MM.1S (cell line): ENCODE data around the gene PSG2.
"Not testable (repeated sequence)": the region's sequence is repeated elsewhere in the genome, so short reads cannot be mapped to it uniquely, and the experiment has no call there.

Experiments used
- DNase-seq: peaks from one replicate; pipeline ENCODE4 v3.0.0-alpha.2; 2015
- H2AFZ ChIP-seq: fragments of 300-600 bp; sonication (generic); 2 replicates; pipeline ENCODE4 v1.6.0; 2016; ENCODE audit warnings: antibody characterized with exemption, low read length
- H3F3A ChIP-seq: fragments of 300-600 bp; sonication (generic); 2 replicates; pipeline ENCODE4 v1.6.1; 2016; ENCODE audit warnings: mild to moderate bottlenecking, antibody characterized with exemption, low read length, moderate library complexity, mixed read lengths; ENCODE audit not compliant: insufficient read depth
- H3K27ac ChIP-seq: fragments of 300-600 bp; sonication (generic); 2 replicates; pipeline ENCODE4 v1.5.1; 2016; ENCODE audit warnings: mild to moderate bottlenecking, low read length
- H3K27me3 ChIP-seq: fragments of 300-600 bp; sonication (generic); replicated peaks from 2 replicates; pipeline ENCODE4 v1.6.0; 2016; ENCODE audit warnings: low read length; ENCODE audit not compliant: insufficient read depth
- H3K36me3 ChIP-seq: fragments of 300-600 bp; sonication (generic); replicated peaks from 2 replicates; pipeline ENCODE4 v1.6.1; 2016; ENCODE audit warnings: mild to moderate bottlenecking, low read length, mixed read lengths; ENCODE audit not compliant: insufficient read depth
- H3K4me1 ChIP-seq: fragments of 300-600 bp; sonication (generic); 2 replicates; pipeline ENCODE4 v1.6.1; 2016; ENCODE audit warnings: low read length, mixed read lengths
- H3K4me2 ChIP-seq: fragments of 300-600 bp; sonication (generic); 2 replicates; pipeline ENCODE4 v1.6.0; 2016; ENCODE audit warnings: low read depth, low read length
- H3K4me3 ChIP-seq: fragments of 300-600 bp; sonication (generic); 2 replicates; pipeline ENCODE4 v1.5.1; 2016; ENCODE audit warnings: low read length, mixed read lengths
- H3K79me2 ChIP-seq: fragments of 300-600 bp; sonication (generic); 2 replicates; pipeline ENCODE4 v1.6.1; 2016; ENCODE audit warnings: mixed run types, low read length, mixed read lengths
- H3K9ac ChIP-seq: fragments of 300-600 bp; sonication (generic); 2 replicates; pipeline ENCODE4 v1.6.1; 2016; ENCODE audit warnings: low read length, mixed read lengths
- H3K9me2 ChIP-seq: fragments of 300-600 bp; sonication (generic); replicated peaks from 2 replicates; pipeline ENCODE4 v1.6.1; 2016; ENCODE audit warnings: mild to moderate bottlenecking, low read length, mixed read lengths; ENCODE audit not compliant: insufficient read depth
- H3K9me3 ChIP-seq: fragments of 300-600 bp; sonication (generic); replicated peaks from 2 replicates; pipeline ENCODE4 v1.6.1; 2016; ENCODE audit warnings: mild to moderate bottlenecking, low read length, mixed read lengths; ENCODE audit not compliant: insufficient read depth
- H4K20me1 ChIP-seq: fragments of 300-600 bp; sonication (generic); 2 replicates; pipeline ENCODE4 v1.6.1; 2016; ENCODE audit warnings: mild to moderate bottlenecking, low read length, moderate library complexity, mixed read lengths; ENCODE audit not compliant: insufficient read depth
- CTCF ChIP-seq: fragments of 300-600 bp; sonication (generic); IDR thresholded peaks from 2 replicates; pipeline ENCODE4 v1.5.1; 2016; ENCODE audit warnings: antibody characterized with exemption, low read length, mixed read lengths
- EZH2 ChIP-seq: fragments of 300-600 bp; sonication (generic); optimal IDR thresholded peaks from 2 replicates; pipeline ENCODE3; 2017; ENCODE audit warnings: low read depth, mild to moderate bottlenecking, antibody characterized with exemption, low read length, mixed read lengths
- EZH2phosphoT487 ChIP-seq: fragments of 300-600 bp; sonication (generic); IDR thresholded peaks from 2 replicates; pipeline ENCODE4 v1.6.1; 2018; ENCODE audit warnings: antibody characterized with exemption, low read length

Gene PSG2

GRCh38 chr19:43078311-43078710 lies 4.2 kb downstream of the PSG2 start:
- no peaks in the 10 kb centered on the region for H3K9me2 ChIP-seq
- no peaks in the 10 kb centered on the region for H3F3A ChIP-seq
- H3K9ac ChIP-seq: no peak overlapping the region
- no peaks in the 10 kb centered on the region for H3K27me3 ChIP-seq
- H4K20me1 ChIP-seq: no peaks in the 10 kb centered on the region
- no peaks in the 10 kb centered on the region for H3K79me2 ChIP-seq
- no peak overlapping the region for H3K4me2 ChIP-seq
- TF ChIP-seq EZH2: no peak
- no peak for TF ChIP-seq EZH2phosphoT487
- TF ChIP-seq CTCF: no peak
- H3K27ac ChIP-seq: no peak overlapping the region
- no peaks in the 10 kb centered on the region for H3K36me3 ChIP-seq
- no peak for DNase-seq
- H3K9me3 ChIP-seq: no peaks in the 10 kb centered on the region
- no peak overlapping the region for H3K4me3 ChIP-seq
- H2AFZ ChIP-seq: no peak overlapping the region
- H3K4me1 ChIP-seq: no peaks in the 10 kb centered on the region

- not testable (repeated sequence) for H3K9me2 ChIP-seq, H3K36me3 ChIP-seq, DNase-seq, H3K9me3 ChIP-seq, H3F3A ChIP-seq, H3K4me3 ChIP-seq, H4K20me1 ChIP-seq, H3K9ac ChIP-seq, H3K4me2 ChIP-seq, H3K79me2 ChIP-seq, H3K27ac ChIP-seq, H3K4me1 ChIP-seq, H2AFZ ChIP-seq, H3K27me3 ChIP-seq
Observed at GRCh38 chr19:43077881-43078280, 4.6 kb downstream of the PSG2 start.

- not testable (repeated sequence) for H3K36me3 ChIP-seq, H2AFZ ChIP-seq, H3K9me3 ChIP-seq, H4K20me1 ChIP-seq, H3K4me1 ChIP-seq, H3K4me2 ChIP-seq, H3K9ac ChIP-seq, H3K79me2 ChIP-seq, H3K9me2 ChIP-seq, H3K4me3 ChIP-seq, DNase-seq, H3K27me3 ChIP-seq, H3K27ac ChIP-seq, H3F3A ChIP-seq
Observed at GRCh38 chr19:43062418-43062817, 20.1 kb downstream of the PSG2 start.

- H3K4me1 ChIP-seq, H3K9me3 ChIP-seq, DNase-seq, H2AFZ ChIP-seq, H3K4me3 ChIP-seq, H3K36me3 ChIP-seq, H3K79me2 ChIP-seq, H4K20me1 ChIP-seq, H3F3A ChIP-seq, H3K27ac ChIP-seq, H3K27me3 ChIP-seq, H3K4me2 ChIP-seq, H3K9ac ChIP-seq, H3K9me2 ChIP-seq: not testable (repeated sequence)
Observed at GRCh38 chr19:43061326-43061725, 21.2 kb downstream of the PSG2 start.

- H3K4me1 ChIP-seq, DNase-seq, H3K4me3 ChIP-seq, H3K27ac ChIP-seq, H3K9me3 ChIP-seq, H3F3A ChIP-seq, H3K27me3 ChIP-seq, H3K9ac ChIP-seq, H3K4me2 ChIP-seq, H3K79me2 ChIP-seq, H3K9me2 ChIP-seq, H3K36me3 ChIP-seq, H4K20me1 ChIP-seq, H2AFZ ChIP-seq: not testable (repeated sequence)
Observed at GRCh38 chr19:43060254-43060653, 22.2 kb downstream of the PSG2 start.

- not testable (repeated sequence) for H3K4me2 ChIP-seq, H2AFZ ChIP-seq, H3K27ac ChIP-seq, H3K9ac ChIP-seq, H3K9me3 ChIP-seq, H3K9me2 ChIP-seq, H3K4me3 ChIP-seq, H3K36me3 ChIP-seq, H3K4me1 ChIP-seq, H4K20me1 ChIP-seq, H3K79me2 ChIP-seq, H3K27me3 ChIP-seq, DNase-seq, H3F3A ChIP-seq
Observed at GRCh38 chr19:43059482-43059881, 23.0 kb downstream of the PSG2 start.

- H3F3A ChIP-seq, DNase-seq, H3K36me3 ChIP-seq, H3K4me2 ChIP-seq, H4K20me1 ChIP-seq, H3K4me1 ChIP-seq, H3K9me2 ChIP-seq, H3K4me3 ChIP-seq, H3K79me2 ChIP-seq, H2AFZ ChIP-seq, H3K9ac ChIP-seq, H3K9me3 ChIP-seq, H3K27me3 ChIP-seq, H3K27ac ChIP-seq: not testable (repeated sequence)
Observed at GRCh38 chr19:43058440-43058839, 24.1 kb downstream of the PSG2 start.
